ENCODE measurements around the gene VILL.
"Not testable (repeated sequence)": the region's sequence is repeated elsewhere in the genome, so short reads cannot be mapped to it uniquely, and the experiment has no call there.

VILL gene

GRCh38 chr3:38039899-38040261 lies 49.3 kb downstream of the VILL start:
- no peak for FAIRE-seq

- no peak for FAIRE-seq
Measured at GRCh38 chr3:38040401-38040800, 49.8 kb downstream of the VILL start.

- FAIRE-seq: no peak
Measured at GRCh38 chr3:38043486-38043885, 52.9 kb downstream of the VILL start.

GRCh38 chr3:38046027-38046426 lies 55.4 kb downstream of the VILL start:
- FAIRE-seq: no peak

GRCh38 chr3:38046821-38047220 lies 56.2 kb downstream of the VILL start:
- no peak for FAIRE-seq

- no peak for FAIRE-seq
Measured at GRCh38 chr3:38047896-38048295, 57.3 kb downstream of the VILL start.

GRCh38 chr3:38049358-38050126 lies 59.0 kb downstream of the VILL start:
- no peak for FAIRE-seq

- no peak for FAIRE-seq
Measured at GRCh38 chr3:38051131-38051530, 60.5 kb downstream of the VILL start.

GRCh38 chr3:38053286-38053685 lies 62.7 kb downstream of the VILL start:
- FAIRE-seq: not testable (repeated sequence)

- not testable (repeated sequence) for FAIRE-seq
Measured at GRCh38 chr3:38053813-38054498, 63.4 kb downstream of the VILL start.

GRCh38 chr3:38054499-38055001 lies 64.0 kb downstream of the VILL start:
- FAIRE-seq: no peak

Measured in G401.6 (cell line).